Trophoblast cell (in vitro differentiated cells and primary cell): Measurements from ENCODE around the gene ANAPC2.

Experiments used
- DNase-seq, 2 donors: peaks; one replicate each; pipeline ENCODE4 v3.0.0-alpha.2; 2016
- H2AFZ ChIP-seq: 2 replicates; pipeline ENCODE4 v1.6.1; 2013; ENCODE audit warnings: low read length, moderate library complexity, mild to moderate bottlenecking; ENCODE audit not compliant: insufficient read depth, poor library complexity
- H2AK5ac ChIP-seq: 2 replicates; pipeline ENCODE4 v1.6.1; 2013; ENCODE audit warnings: mild to moderate bottlenecking, low read length
- H2BK120ac ChIP-seq: 2 replicates; pipeline ENCODE4 v1.6.1; 2013; ENCODE audit warnings: low read length, mild to moderate bottlenecking, moderate library complexity; ENCODE audit not compliant: insufficient read depth, poor library complexity
- H2BK12ac ChIP-seq: 2 replicates; pipeline ENCODE4 v1.6.1; 2013; ENCODE audit warnings: mild to moderate bottlenecking, low read length, moderate library complexity
- H2BK5ac ChIP-seq: 2 replicates; pipeline ENCODE4 v1.6.1; 2013; ENCODE audit warnings: low read length, low read depth, moderate library complexity, mild to moderate bottlenecking; ENCODE audit not compliant: poor library complexity
- H3K14ac ChIP-seq: 2 replicates; pipeline ENCODE4 v1.6.1; 2013; ENCODE audit warnings: mild to moderate bottlenecking, low read length
- H3K18ac ChIP-seq: 2 replicates; pipeline ENCODE4 v1.6.1; 2013; ENCODE audit warnings: mild to moderate bottlenecking, low read length
- H3K23ac ChIP-seq: 2 replicates; pipeline ENCODE4 v1.6.1; 2013; ENCODE audit warnings: low read length
- H3K27ac ChIP-seq: 2 replicates; pipeline ENCODE4 v1.5.1; 2013; ENCODE audit warnings: low read depth, mild to moderate bottlenecking, inconsistent platforms, low read length, moderate library complexity
- H3K27me3 ChIP-seq: 2 replicates; pipeline ENCODE4 v1.6.1; 2013; ENCODE audit warnings: inconsistent platforms, mild to moderate bottlenecking, low read length, moderate library complexity; ENCODE audit not compliant: insufficient read depth
- H3K36me3 ChIP-seq, 2 experiments: 1 replicate in 1 of 2; 2 replicates in 1 of 2; pipeline ENCODE4 v1.6.1; 2013; ENCODE audit warnings: low read length in 2 of 2, mild to moderate bottlenecking in 2 of 2, moderate library complexity in 1 of 2; ENCODE audit not compliant: insufficient read depth in 2 of 2, control insufficient read depth in 1 of 2
- H3K4ac ChIP-seq: 2 replicates; pipeline ENCODE4 v1.6.1; 2013; ENCODE audit warnings: low read depth, mild to moderate bottlenecking, low read length, moderate library complexity
- H3K4me1 ChIP-seq, 2 experiments: 1 replicate in 1 of 2; 2 replicates in 1 of 2; pipeline ENCODE4 v1.6.1; 2013; ENCODE audit warnings: low read length in 2 of 2, mild to moderate bottlenecking in 2 of 2, moderate library complexity in 1 of 2; ENCODE audit not compliant: insufficient read depth in 2 of 2, control insufficient read depth in 1 of 2
- H3K4me2 ChIP-seq: 2 replicates; pipeline ENCODE4 v1.6.1; 2013; ENCODE audit warnings: inconsistent platforms, mild to moderate bottlenecking, low read length, moderate library complexity
- H3K4me3 ChIP-seq: 2 replicates; pipeline ENCODE4 v1.5.1; 2013; ENCODE audit warnings: mild to moderate bottlenecking, low read depth, low read length, inconsistent platforms
- H3K79me1 ChIP-seq: one replicate; pipeline ENCODE4 v1.6.1; 2013; ENCODE audit warnings: low read length
- H3K79me2 ChIP-seq: 2 replicates; pipeline ENCODE4 v1.6.1; 2013; ENCODE audit warnings: low read length, mild to moderate bottlenecking; ENCODE audit not compliant: control insufficient read depth, insufficient read depth, poor library complexity
- H3K9ac ChIP-seq: 2 replicates; pipeline ENCODE4 v1.6.1; 2013; ENCODE audit warnings: mild to moderate bottlenecking, low read length
- H3K9me3 ChIP-seq: 2 replicates; pipeline ENCODE4 v1.6.1; 2013; ENCODE audit warnings: low read depth, mild to moderate bottlenecking, control low read depth, inconsistent platforms, low read length; ENCODE audit not compliant: insufficient read depth
- H4K12ac ChIP-seq: 2 replicates; pipeline ENCODE4 v1.6.1; 2013; ENCODE audit warnings: low read depth, mild to moderate bottlenecking, low read length, moderate library complexity
- H4K8ac ChIP-seq: 2 replicates; pipeline ENCODE4 v1.6.1; 2013; ENCODE audit warnings: low read depth, mild to moderate bottlenecking, low read length, moderate library complexity
- H4K91ac ChIP-seq: one replicate; pipeline ENCODE4 v1.6.1; 2013; ENCODE audit warnings: low read depth, mild to moderate bottlenecking, low read length, moderate library complexity
- WGBS: extraction: QIAGEN DNeasy Blood & Tissue Kit; methylation state at CpG from one replicate; pipeline ENCODE4 v1.1.7; 2013; ENCODE audit warnings: missing lambda C conversion rate; ENCODE audit not compliant: insufficient read length, insufficient coverage; ENCODE audit errors: extremely low coverage; 5-methylcytosine and 5-hydroxymethylcytosine counted together

ANAPC2 gene

DNA sequence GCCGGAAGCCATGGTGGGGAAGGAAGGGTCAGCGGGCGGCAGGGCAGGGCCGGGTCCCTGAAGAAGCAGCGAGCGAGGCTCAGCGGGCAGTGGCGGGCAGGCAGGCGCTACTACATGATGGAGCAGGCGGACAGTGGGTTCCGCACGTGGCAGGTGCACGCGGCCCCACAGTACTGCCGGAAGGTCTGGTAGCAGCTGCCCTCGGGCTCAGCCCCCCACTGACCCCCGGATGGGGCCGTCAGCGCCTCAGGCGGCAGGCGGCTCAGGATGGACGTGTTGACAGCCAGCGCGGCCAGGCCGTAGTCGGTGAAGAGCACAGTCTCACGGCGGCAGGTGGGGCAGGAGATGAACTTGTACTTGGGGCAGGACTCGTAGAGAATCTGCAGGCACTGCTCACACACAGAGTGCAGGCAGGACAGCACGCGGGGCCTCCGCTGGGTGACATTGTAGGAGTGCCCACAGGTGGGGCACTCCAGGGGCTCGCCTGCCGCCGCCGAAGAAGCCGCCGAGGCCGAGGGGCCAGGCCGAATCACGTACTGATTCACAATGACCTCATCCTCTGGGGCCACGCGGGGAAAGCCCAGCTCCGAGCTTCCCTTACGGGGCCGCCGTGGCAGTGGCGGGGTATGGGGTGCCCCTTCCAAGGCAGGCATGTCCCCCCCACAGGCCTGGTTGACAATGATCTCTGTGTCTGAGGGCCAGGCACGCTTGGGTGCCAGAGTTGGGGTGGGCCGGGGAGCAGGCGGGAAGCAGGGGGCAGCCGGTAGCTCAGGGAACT is 32.1 kb upstream of the ANAPC2 start:
- no peak overlapping the region for H4K91ac ChIP-seq
- no peak overlapping the region for H2BK120ac ChIP-seq
- no peak overlapping the region for H4K8ac ChIP-seq
- no peak overlapping the region for H2AFZ ChIP-seq
- WGBS, result no CpG with 5 or more reads among the region's 52 CpGs
- H3K36me3 ChIP-seq, result peaks cover 16 to 18% of the 10 kb centered on the region in 2 experiments
- H3K23ac ChIP-seq, result no peak overlapping the region
- no peaks in the 10 kb centered on the region for H3K27me3 ChIP-seq
- no peak overlapping the region for H2BK5ac ChIP-seq
- H3K4me2 ChIP-seq, result no peak overlapping the region
- no peak overlapping the region for H3K27ac ChIP-seq
- no peak overlapping the region for H2BK12ac ChIP-seq
- no peak overlapping the region for H3K14ac ChIP-seq
- H3K18ac ChIP-seq, result no peak overlapping the region
- peaks cover 2% of the 10 kb centered on the region for H3K79me2 ChIP-seq
- peaks cover 21 to 24% of the 10 kb centered on the region in 2 experiments for H3K4me1 ChIP-seq
- peaks cover 8% of the 10 kb centered on the region for H3K79me1 ChIP-seq
- DNase-seq, result no peak
- H3K9me3 ChIP-seq, result no peaks in the 10 kb centered on the region
- H2AK5ac ChIP-seq, result no peak overlapping the region
- no peak overlapping the region for H4K12ac ChIP-seq
- no peak overlapping the region for H3K4ac ChIP-seq
- no peak overlapping the region for H3K9ac ChIP-seq
- H3K4me3 ChIP-seq, result no peak overlapping the region

DNA sequence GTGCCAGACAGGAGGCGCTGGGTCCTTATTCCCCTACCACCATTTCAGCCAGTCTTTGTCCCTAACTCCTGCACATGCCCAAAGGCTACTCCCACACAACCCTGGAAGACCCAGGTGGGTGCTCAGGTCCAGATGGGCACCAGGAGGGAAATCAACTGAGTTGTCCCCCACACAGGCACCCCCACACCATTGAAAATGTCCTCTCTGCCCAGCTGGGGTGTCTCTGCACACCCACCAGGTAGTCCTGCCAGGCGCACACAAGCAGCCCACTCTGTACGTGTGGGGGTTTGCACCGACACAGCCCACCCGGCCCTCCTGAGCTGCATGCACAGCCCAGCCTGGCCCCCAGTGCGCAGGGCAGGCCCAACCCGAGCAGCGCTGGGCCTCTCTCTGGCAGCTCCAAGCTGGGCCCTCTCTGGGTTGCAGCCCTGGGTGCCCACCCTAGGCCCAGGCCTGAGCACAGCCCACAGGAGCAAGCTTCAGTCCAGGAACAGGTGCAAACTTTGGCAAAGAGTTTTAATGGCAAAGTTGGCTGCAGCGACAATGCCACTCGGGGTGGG is 31.5 kb upstream of the ANAPC2 start:
- H2BK5ac ChIP-seq, result no peak overlapping the region
- no peak overlapping the region for H2AK5ac ChIP-seq
- H3K18ac ChIP-seq, result no peak overlapping the region
- peaks cover 8% of the 10 kb centered on the region for H3K79me1 ChIP-seq
- H3K4ac ChIP-seq, result no peak overlapping the region
- no peak overlapping the region for H3K14ac ChIP-seq
- H3K36me3 ChIP-seq, result peaks cover 22 to 25% of the 10 kb centered on the region in 2 experiments
- DNase-seq, result no peak
- H3K4me1 ChIP-seq, result peaks cover 21 to 24% of the 10 kb centered on the region in 2 experiments
- H3K4me3 ChIP-seq, result no peak overlapping the region
- H4K12ac ChIP-seq, result no peak overlapping the region
- H2AFZ ChIP-seq, result no peak overlapping the region
- H3K9me3 ChIP-seq, result no peaks in the 10 kb centered on the region
- no peak overlapping the region for H4K8ac ChIP-seq
- no peak overlapping the region for H2BK120ac ChIP-seq
- no peaks in the 10 kb centered on the region for H3K27me3 ChIP-seq
- WGBS, result no CpG with 5 or more reads among the region's 10 CpGs
- H3K79me2 ChIP-seq, result peaks cover 2% of the 10 kb centered on the region
- no peak overlapping the region for H4K91ac ChIP-seq
- no peak overlapping the region for H3K27ac ChIP-seq
- H2BK12ac ChIP-seq, result no peak overlapping the region
- no peak overlapping the region for H3K23ac ChIP-seq
- H3K9ac ChIP-seq, result no peak overlapping the region
- no peak overlapping the region for H3K4me2 ChIP-seq

DNA sequence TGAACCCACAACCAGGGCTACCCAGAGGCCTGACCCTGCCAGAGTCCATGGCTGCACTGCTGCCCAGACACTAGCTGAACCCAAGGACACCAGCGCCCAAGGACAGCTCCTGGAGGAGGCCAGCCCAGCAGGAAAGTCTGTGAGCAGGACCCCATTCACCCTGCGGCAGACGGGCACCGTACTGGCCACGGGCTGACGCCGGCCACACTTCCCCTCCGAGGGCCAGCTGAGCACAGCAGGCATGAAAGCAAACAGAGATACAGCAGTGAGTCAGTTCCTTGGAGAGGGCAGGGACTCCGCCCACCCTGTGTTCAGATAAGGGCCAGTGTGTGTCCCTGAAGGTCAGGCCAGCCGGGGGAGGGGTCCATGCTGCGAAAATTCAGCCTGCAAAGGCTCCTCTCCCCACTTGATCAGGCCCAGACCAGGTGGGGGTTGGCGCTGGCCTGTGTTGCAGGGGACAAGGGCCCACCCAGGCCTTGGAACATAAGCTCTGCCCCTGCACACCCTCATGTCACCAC is 30.5 kb upstream of the ANAPC2 start:
- no peak overlapping the region for H3K9ac ChIP-seq
- H4K91ac ChIP-seq, result no peak overlapping the region
- no peak overlapping the region for H2AK5ac ChIP-seq
- no peaks in the 10 kb centered on the region for H3K9me3 ChIP-seq
- H3K4me3 ChIP-seq, result no peak overlapping the region
- no peak overlapping the region for H2BK5ac ChIP-seq
- H4K12ac ChIP-seq, result no peak overlapping the region
- H2BK12ac ChIP-seq, result no peak overlapping the region
- no peak overlapping the region for H4K8ac ChIP-seq
- H2BK120ac ChIP-seq, result no peak overlapping the region
- no peaks in the 10 kb centered on the region for H3K27me3 ChIP-seq
- peaks cover 8% of the 10 kb centered on the region for H3K79me1 ChIP-seq
- no peak overlapping the region for H3K23ac ChIP-seq
- peaks cover 2% of the 10 kb centered on the region for H3K79me2 ChIP-seq
- H3K4me1 ChIP-seq, result peaks cover 18 to 21% of the 10 kb centered on the region in 2 experiments
- no peak overlapping the region for H3K4me2 ChIP-seq
- no peak overlapping the region for H3K18ac ChIP-seq
- no peak overlapping the region for H2AFZ ChIP-seq
- peaks cover 31 to 35% of the 10 kb centered on the region in 2 experiments for H3K36me3 ChIP-seq
- H3K27ac ChIP-seq, result no peak overlapping the region
- no peak overlapping the region for H3K14ac ChIP-seq
- peak; percentile 43 to 50 for DNase-seq
- H3K4ac ChIP-seq, result no peak overlapping the region
- no CpG with 5 or more reads among the region's 12 CpGs for WGBS

DNA sequence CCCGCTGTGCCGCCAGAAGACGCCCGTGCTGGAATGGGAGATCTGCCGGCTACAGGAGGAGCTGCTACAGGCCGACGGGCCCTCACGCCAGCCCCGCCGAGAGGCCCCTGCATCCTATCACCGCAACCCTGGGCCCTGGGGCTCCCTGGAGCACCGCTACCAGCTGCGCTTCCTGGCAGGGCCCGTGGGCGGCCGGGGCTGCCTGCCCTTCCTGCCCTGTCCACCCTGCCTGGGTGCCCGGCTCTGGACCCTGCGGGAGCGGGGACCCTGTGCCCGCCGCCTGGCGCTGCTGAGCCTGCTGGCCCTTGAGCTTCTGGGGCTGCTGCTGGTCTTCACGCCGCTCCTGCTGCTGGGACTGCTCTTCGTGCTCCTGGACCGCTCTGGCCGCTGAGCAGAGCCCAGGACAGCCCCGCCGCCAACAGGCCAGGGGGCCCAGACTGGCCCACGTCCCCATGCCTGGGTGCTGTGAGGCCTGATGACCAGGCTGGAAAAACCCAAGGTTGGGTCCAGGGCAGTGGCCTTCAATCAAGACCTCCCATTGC is 29.9 kb upstream of the ANAPC2 start:
- Histone ChIP-seq H3K4me2 (no peak overlapping the region), H3K36me3 (peaks cover 37 to 40% of the 10 kb centered on the region in 2 experiments), H4K12ac (no peak overlapping the region), H4K91ac (no peak overlapping the region), H3K18ac (no peak overlapping the region), H2BK5ac (no peak overlapping the region), H2BK120ac (no peak overlapping the region), H3K27ac (no peak overlapping the region), H2AK5ac (no peak overlapping the region), H3K14ac (no peak overlapping the region), H3K79me1 (peaks cover 5% of the 10 kb centered on the region), H3K23ac (no peak overlapping the region), H2BK12ac (no peak overlapping the region), H3K79me2 (no peaks in the 10 kb centered on the region), H3K4me1 (peaks cover 18 to 21% of the 10 kb centered on the region in 2 experiments), H2AFZ (no peak overlapping the region), H3K27me3 (no peaks in the 10 kb centered on the region), H3K9ac (no peak overlapping the region), H3K9me3 (no peaks in the 10 kb centered on the region), H4K8ac (no peak overlapping the region), H3K4me3 (no peak overlapping the region), H3K4ac (no peak overlapping the region)
- no peak for DNase-seq
- no CpG with 5 or more reads among the region's 30 CpGs for WGBS
